HG03139 (cell line): ENCODE results near the gene KCNQ5.
"Not testable (repeated sequence)": the region's sequence is repeated elsewhere in the genome, so short reads cannot be mapped to it uniquely, and the experiment has no call there.

Experiments
- ATAC-seq: cut with Tn5 transposase; IDR thresholded peaks from one replicate; pipeline ENCODE4 v1.9.1; 2021; ENCODE audit not compliant: unreplicated experiment

Gene KCNQ5

DNA sequence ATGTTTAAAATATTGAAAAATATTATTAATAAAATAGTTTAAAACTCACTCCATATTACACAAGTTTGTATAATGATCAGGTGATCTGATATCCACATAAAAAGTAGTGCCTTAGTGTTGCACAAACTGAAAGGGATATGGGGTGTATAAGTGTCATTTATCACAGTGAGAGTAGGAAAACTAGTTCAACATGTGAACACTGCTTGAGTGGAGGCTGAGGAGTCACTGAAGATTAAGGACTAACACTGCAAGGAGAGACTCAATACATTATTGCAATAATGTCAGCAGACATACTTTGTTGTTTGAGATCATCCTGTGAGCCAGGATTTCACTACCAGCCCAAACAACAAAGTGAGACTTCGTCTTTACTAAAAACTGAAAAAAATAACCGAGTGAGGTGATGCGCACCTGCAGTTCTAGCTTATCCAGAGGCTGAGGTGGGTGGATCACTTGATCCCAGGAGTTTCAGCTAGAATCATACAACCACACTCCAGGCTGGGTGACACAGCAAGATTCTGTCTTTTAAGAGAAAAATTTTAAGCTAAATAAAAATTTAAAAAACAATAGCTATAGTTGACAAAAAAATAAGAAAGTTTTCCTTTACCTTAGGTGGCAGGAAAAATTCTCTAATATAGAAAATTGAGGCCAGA is 605.9 kb downstream of the KCNQ5 start:
- no peak for ATAC-seq

DNA sequence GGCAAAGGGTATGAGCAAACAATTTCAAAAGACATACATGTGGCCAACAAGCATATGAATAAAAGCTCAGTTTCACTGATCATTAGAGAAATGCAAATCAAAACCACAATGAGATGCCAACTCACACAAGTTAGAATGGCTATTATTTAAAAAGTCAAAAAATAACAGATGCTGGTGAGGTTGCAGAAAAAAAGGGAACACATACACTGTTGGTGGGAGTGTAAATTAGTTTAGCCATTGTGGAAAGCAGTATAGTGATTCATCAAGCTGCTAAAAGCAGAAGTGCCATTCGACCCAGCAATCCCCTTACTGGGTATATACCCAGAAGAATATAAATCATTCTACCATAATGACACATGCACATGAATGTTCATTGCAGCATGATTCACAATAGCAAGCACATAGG is 610.1 kb downstream of the KCNQ5 start:
- no peak for ATAC-seq

DNA sequence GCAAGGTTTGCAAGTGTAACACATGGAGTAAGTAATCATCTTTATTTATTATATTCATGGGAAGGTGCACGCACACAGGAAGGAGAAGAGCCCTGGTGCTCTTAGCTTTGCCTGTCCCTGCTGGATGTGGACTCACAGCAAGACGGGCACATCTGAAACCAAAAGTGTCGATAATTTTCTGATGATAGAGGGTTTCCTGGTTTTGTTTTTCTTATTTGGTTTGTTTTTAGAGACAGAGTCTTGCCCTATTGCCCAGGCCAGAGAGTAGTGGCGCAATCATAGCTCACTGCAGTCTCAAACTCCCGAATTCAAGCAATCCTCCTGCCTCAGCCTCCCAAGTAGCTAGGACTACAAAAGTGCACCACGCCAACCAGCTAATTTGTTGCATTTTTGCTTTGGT is 611.2 kb downstream of the KCNQ5 start:
- ATAC-seq, result no peak

DNA sequence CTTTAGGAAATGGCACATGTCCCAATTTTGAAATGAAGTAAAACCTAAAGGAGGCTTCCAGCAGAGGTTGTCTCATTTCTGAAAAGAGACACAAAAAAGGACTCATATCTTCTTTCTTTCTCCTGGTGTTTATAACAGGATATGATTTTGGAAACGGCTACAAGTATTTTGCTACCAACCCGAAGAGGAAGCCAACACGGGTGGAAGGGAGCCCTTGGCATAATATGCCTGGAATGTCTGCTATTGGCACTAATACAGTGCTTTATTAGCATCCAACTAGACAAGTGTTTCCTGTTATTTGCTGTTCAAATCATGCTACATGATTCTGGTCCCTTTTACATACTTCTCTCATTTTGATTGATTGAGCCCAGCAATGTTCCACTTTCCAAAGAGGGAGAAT is 612.1 kb downstream of the KCNQ5 start:
- not testable (repeated sequence) for ATAC-seq

DNA sequence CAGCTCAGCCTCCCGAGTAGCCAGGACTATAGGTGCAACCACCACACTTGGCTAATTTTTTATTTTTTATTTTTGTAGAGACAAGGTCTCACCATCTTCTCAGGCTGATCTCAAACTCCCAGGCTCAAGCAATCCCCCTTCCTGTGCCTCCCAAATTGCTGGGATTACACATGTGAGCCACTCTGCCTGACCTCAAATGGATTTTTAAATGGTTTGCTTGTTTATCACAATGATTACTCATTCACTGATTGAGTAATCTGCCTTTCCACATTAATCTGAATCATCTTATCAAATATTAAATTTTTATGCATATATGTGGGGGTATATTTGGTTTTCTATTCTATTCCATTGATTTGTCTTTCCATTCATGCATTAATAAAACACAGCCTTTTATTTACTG is 612.9 kb downstream of the KCNQ5 start:
- ATAC-seq, result no peak

DNA sequence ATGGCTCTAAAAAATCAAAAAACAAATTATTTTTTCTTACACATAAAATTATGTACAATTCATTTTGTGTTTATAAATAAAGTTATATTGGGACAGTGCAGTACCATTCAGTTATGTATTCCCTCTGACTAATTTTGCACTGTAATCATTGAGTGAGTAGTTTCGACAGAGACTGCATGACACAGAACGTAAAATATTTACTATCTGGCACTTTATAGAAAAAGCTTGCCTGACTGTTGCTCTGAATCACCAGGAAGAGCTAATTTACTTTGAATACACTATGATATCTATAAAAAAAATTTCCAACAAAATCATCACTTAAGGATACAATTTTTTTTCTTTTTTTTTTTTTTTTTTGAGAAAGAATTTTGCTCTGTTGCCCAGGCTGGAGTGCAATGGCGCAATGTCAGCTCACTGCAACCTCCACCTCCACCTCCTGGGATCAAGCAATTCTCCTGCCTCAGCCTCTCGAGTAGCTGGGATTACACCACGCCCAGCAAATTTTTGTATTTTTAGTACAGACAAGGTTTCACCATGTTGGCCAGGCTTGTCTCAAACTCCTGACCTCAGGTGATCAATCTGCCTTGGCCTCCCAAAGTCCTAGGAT is 614.4 kb downstream of the KCNQ5 start:
- no peak for ATAC-seq

DNA sequence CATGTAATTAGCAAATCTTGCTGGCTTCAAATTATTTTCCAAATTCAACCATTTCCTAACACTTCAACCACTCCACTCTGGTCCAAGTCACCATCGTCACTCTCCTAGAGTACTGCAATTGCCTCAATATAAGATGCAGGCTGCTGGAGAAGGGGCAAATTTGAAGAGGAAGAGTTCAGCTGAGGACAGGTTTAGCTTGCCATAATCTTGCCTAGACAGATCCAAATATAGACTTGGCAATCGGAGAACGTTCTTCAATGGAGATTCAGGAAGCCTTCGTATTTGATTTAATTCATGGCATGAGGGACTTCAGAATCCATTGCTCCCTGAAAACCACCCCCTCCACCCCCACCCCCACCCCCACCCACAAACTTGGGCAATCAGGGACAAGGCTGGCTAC is 618.9 kb downstream of the KCNQ5 start:
- no peak for ATAC-seq

DNA sequence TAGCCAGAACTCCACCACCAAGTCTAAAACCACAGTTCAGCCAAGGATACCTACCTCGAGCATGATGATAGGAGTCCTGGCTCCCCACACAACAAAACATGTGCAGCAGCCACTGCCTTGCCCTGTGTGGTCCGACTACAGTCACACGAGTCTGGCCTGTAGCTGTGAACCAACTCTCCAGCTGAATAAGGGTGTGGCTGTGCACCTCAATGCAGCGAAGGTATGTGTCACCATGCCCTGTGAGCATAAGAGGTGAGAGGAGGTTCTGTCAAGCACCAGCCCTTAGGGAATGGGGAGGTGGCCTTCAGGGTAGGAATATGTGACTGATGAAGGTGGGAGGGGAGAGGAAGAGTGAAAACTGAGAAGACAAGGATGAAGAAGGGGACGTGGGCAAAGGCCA is 620.1 kb downstream of the KCNQ5 start:
- no peak for ATAC-seq
